Tongue (tissue), 2 donors: Measurements from ENCODE around the gene AGAP9. TPM values are rescaled to one million over a fixed set of nuclear protein-coding genes. Genes with fewer than 3 reads are reported as not detected.
A peak's percentile ranks its signal among the peaks of the same experiment; 100 is the strongest.
"Not testable (repeated sequence)": the region's sequence is repeated elsewhere in the genome, so short reads cannot be mapped to it uniquely, and the experiment has no call there.

ENCODE experiments used
- DNase-seq: peaks from one replicate; pipeline ENCODE4 v3.0.0-alpha.2; 2015
- total RNA-seq: library from RNA; depleted of rRNA; stranded (reverse); fragments of >200 nt; gene quantifications from one replicate; pipeline ENCODE4 v1.2.3, GENCODE V29; 2014

The AGAP9 gene
- 2.2 TPM for total RNA-seq

GRCh38 chr10:47523475-47523874 lies at the start of gene AGAP9:
Gene AGAP9, minus strand, starts transcription at chr10:47523638. Its CDS starts 112 bp downstream, at chr10:47523526.
- not testable (repeated sequence) for DNase-seq

- DNase-seq, result not testable (repeated sequence)
These were observed 47.9 kb upstream of the AGAP9 start for GRCh38 chr10:47571138-47571912.

GRCh38 chr10:47566757-47567156 lies 43.3 kb upstream of the AGAP9 start:
- DNase-seq, result not testable (repeated sequence)

- not testable (repeated sequence) for DNase-seq
These were observed 42.8 kb upstream of the AGAP9 start for GRCh38 chr10:47566108-47566699.

GRCh38 chr10:47565517-47565920 lies 42.1 kb upstream of the AGAP9 start:
- DNase-seq, result not testable (repeated sequence)

- not testable (repeated sequence) for DNase-seq
These were observed 41.5 kb upstream of the AGAP9 start for GRCh38 chr10:47564953-47565352.

GRCh38 chr10:47564318-47564717 lies 40.9 kb upstream of the AGAP9 start:
- DNase-seq, result not testable (repeated sequence)

- DNase-seq, result not testable (repeated sequence)
These were observed 37.0 kb upstream of the AGAP9 start for GRCh38 chr10:47560452-47560851.

- not testable (repeated sequence) for DNase-seq
These were observed 36.4 kb upstream of the AGAP9 start for GRCh38 chr10:47559718-47560308.

- not testable (repeated sequence) for DNase-seq
These were observed 34.7 kb upstream of the AGAP9 start for GRCh38 chr10:47558109-47558508.

- not testable (repeated sequence) for DNase-seq
These were observed 34.2 kb upstream of the AGAP9 start for GRCh38 chr10:47557616-47558015.

- not testable (repeated sequence) for DNase-seq
These were observed 31.9 kb upstream of the AGAP9 start for GRCh38 chr10:47555334-47555733.

- not testable (repeated sequence) for DNase-seq
These were observed 31.1 kb upstream of the AGAP9 start for GRCh38 chr10:47554552-47554951.

- peak; percentile 16 for DNase-seq
These were observed 30.4 kb upstream of the AGAP9 start for GRCh38 chr10:47553860-47554247.

- DNase-seq, result peak; percentile 94
These were observed 29.9 kb upstream of the AGAP9 start for GRCh38 chr10:47553214-47553859.

GRCh38 chr10:47552719-47553118 lies 29.3 kb upstream of the AGAP9 start:
- DNase-seq, result peak; percentile 40

GRCh38 chr10:47547286-47547685 lies 23.8 kb upstream of the AGAP9 start:
- DNase-seq, result not testable (repeated sequence)

GRCh38 chr10:47536430-47536829 lies 13.0 kb upstream of the AGAP9 start:
- DNase-seq, result not testable (repeated sequence)

GRCh38 chr10:47502313-47502712 lies 21.1 kb downstream of the AGAP9 start:
- peak; percentile 0 for DNase-seq

GRCh38 chr10:47494226-47494625 lies 29.2 kb downstream of the AGAP9 start:
- not testable (repeated sequence) for DNase-seq

GRCh38 chr10:47491600-47491999 lies 31.8 kb downstream of the AGAP9 start, which contains the start of gene FAM25G:
Gene FAM25G, minus strand, starts transcription at chr10:47491700. Its CDS starts 26 bp downstream, at chr10:47491674.
- not testable (repeated sequence) for DNase-seq

GRCh38 chr10:47489630-47490029 lies 33.8 kb downstream of the AGAP9 start:
- not testable (repeated sequence) for DNase-seq
